GM18517 (cell line): Measurements from ENCODE around the gene GHR.
A peak's percentile ranks its signal among the peaks of the same experiment; 100 is the strongest.

ENCODE experiments used
- ATAC-seq: cut with Tn5 transposase; IDR thresholded peaks from one replicate; pipeline ENCODE4 v1.9.1; 2021; ENCODE audit warnings: mild to moderate bottlenecking, moderate library complexity; ENCODE audit not compliant: unreplicated experiment

The GHR gene

DNA sequence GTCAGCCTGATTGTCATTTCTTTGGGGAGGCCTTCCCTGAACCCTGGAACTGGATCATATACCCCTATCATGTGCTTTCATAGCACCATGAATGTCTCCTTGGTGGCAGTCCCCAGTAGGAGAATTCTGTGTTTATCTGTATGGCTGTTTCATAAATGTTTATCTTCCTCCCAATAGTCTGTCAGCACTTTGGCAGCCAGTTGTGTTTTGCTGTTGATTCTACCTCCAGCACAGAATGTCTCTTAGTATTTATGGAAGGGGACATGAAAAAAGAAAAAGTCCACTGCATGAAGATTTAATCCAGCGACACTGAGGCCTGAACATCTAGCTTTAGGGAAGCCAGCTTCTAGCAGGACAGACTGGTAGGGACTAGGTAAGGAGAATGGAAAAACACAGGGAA is 38.3 kb downstream of the GHR start:
- ATAC-seq, result no peak

DNA sequence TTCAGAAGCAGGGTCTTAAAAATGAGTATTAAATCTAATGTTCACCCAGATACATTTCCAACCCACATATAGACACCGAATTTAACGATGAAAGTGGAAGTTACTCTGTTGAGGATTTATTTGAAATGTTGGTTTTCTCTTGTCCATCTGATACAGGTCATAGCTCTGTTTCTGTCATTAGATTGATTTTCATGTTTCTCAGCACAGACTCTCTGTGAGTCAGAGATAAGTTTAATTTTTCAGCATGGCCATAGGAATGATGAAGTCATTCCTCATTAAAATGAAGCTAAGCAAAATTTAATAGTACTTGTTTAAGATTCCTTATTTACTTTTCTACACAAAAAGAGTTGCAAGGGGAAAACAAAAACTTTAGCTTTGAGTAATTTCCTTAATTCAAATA is 38.8 kb downstream of the GHR start:
- ATAC-seq, result no peak

DNA sequence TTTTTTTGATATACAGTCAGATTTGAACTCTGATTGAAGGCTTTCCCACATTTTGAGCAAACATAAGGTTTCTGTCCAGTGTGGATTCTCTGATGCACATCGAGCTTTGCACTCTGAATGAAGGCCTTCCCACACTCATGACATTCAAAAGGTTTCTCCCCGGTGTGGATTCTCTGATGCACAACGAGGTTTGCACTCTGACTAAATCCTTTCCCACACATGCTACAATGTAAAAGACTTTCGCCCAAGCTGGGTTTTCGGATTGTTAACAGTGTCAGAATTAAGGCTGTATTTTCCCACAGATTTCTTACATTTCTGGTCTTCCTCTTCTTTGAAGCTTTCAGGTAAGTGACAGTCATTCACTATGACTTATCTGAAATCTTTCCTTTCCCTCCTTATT is 44.3 kb downstream of the GHR start:
- ATAC-seq, result no peak

DNA sequence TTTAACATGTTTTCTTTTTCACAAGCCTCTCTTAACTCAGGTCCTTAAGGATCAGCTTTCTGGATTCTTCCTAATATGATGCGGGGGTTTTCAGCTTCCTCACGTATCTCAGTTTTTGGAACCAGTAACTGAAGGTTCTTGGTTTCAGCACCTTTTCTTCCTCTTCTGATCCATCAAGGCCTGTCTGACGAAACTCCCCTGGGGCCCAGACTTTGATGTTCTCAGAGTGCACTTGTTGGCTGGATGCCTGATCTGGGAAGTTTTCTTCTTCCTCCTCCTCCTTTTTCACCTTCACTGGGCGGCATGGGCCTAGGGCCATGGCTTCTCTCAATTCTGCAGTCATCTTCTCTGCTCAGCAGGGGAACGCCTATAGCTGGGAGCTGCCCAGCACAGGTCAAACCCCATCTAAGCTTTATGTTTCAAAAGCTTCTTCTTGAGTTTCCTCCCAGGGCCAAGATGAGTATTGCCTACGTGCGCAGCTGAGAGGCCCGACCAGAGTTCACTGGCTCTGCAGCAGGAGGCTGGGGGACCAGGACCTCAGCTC is 44.8 kb downstream of the GHR start:
- ATAC-seq, result no peak

DNA sequence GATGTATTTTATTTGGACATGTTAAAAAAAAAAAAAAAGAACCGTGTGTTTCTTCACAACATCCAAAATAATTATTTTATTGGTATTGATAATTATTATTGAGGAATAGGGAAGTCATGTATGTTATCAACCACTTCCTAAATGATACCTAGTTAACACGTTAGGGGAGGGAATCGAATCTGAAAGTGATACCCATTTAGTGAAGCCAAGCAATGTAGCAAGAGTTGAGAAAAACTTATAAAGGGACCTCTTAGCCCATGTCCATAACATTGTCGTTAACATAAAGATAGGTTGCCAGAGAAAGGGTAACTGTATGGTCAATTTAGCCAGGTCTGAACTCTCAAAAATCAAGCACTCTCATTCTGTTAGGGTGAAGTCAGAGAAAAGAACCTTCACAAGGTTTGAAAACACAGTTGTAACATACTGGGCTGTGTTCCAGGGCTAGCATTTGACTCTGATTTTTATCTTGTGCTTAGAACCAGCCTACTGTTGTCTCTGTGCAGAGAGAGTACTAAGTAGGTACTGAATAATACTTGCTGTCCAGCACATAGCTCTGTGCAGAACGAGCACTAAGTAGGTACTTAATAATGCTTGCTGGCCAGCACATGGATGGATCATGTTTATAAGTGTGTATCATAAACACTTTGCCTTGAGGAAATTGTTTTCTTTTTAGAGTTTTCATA is 60.4 kb downstream of the GHR start:
- ATAC-seq, result peak; percentile 78

DNA sequence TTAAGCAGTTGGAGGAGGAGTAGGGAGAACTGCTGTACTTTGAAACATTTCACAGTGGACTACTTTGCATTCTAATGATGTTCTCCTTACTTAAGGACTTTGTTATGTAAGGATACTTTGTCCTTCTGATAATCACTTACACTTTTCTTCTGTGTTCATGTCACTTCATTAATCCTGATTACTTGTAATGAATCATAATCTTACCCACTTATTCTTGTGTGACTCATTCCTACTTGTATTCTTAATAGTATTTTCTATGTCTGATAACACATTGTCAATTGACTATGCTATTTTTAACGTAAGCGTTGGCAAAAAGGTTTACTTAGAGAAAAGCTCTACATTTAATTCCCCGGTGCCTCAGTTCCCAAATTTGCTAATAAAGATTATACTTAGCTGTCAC is 63.8 kb downstream of the GHR start:
- ATAC-seq, result no peak

DNA sequence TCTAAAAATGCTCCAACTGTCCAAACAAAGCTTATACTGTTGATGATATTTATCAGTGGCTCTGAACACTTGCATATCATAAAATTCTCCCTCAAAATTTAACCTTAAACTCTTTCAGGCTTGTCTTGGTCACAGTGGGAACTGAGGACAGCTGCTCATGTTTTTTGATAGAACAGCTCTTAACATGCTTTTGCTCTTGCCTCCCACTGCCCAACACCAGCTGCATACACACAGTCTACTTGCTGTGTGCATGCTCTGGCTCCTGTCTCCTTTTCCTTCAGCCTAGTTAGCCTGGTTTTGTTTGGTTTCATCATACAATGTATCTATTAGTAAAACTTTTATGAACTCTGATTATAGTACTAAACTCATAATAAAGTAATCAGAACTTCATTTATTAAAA is 64.6 kb downstream of the GHR start:
- ATAC-seq, result no peak

DNA sequence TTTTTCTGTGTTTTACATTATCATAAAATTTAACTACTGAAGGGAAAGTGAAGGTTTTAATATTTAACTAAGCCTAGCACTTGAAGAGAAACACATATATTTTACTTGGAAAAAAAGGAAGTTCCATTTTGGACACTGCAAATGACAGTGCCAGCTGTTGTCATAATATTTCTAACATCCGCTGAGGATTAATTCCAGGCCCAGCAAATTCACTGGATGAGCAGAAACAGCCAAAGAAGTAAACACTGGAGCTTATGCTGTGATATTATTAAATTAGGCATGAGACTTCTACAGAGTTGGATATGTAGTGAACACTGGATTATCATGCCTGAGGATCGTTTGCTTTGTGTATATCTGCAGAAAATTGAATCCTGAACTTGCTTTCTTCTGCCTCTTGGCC is 67.6 kb downstream of the GHR start:
- ATAC-seq, result no peak

DNA sequence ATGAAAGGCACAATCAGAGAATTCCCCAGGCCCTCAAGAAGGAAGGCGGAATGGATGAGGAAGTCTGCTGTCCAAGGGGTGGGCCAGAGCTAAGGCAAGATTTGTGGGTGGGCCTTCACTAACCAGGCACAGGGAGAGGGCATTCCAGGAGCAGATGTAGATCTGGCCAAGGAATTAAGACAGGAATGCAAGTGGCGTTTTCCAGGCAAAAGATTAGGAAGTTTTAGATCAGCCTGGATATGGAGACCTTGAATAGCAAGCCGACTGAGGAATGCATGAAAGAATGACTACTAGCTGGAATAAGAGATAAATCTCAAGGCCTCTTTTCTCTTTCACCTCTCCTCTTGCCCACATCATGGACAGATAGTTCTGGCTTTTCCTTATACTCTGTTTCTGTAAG is 68.5 kb downstream of the GHR start:
- no peak for ATAC-seq

DNA sequence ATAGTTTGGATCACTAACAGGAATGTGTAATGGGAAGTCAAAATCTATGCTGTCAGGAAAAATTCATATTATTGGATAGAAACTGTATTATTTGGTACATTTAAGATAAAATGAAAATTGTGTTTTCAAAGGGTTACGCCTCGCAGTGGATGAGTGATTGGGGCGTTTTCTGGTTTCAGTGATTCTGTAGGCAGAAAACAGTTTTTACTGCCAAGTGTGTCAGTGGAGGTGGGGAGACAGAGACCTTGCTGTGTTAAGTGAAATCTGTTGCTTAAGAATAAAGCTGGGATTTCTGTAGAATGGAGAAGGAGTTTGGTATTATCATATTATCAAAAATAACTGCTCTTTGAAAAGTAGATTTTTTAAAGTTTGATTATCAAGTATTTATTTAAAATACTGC is 69.7 kb downstream of the GHR start:
- no peak for ATAC-seq

DNA sequence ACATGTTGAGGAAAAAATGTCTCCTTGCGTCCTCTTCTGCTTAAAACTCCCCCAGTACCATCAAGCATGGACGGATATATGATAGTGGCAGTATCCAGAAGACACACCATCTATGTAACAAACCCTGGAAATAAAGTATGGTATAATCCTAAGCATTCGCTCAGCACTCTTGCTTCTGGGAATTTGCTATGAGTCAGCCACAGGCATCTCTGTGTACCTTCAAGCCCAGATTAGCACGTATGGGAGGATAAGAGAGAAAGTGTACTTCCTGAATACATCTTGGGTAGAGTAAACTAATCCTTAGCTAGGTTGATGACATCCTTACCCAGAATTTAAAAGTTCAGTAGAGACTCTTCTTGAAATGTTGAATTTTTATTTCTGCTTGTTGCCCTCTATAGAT is 71.2 kb downstream of the GHR start:
- no peak for ATAC-seq

DNA sequence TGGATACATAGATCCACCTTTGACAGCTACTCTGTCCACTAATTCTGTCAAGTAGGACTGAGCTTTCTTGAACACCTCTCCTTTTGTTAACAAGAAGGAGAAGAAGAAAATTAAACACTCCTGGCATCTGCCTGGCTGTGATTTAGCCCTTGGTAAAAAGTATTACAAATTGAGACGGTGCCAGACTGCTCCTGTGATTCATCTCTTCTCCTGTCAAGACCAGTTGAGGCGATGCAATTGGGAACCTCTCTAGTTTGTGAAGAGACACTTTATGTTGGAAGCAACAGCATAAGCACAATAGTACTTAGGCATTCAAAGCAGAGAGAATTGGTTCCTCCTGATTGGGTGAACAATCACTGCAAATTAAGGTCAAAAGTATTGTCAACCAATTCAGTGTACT is 72.7 kb downstream of the GHR start:
- ATAC-seq, result no peak

DNA sequence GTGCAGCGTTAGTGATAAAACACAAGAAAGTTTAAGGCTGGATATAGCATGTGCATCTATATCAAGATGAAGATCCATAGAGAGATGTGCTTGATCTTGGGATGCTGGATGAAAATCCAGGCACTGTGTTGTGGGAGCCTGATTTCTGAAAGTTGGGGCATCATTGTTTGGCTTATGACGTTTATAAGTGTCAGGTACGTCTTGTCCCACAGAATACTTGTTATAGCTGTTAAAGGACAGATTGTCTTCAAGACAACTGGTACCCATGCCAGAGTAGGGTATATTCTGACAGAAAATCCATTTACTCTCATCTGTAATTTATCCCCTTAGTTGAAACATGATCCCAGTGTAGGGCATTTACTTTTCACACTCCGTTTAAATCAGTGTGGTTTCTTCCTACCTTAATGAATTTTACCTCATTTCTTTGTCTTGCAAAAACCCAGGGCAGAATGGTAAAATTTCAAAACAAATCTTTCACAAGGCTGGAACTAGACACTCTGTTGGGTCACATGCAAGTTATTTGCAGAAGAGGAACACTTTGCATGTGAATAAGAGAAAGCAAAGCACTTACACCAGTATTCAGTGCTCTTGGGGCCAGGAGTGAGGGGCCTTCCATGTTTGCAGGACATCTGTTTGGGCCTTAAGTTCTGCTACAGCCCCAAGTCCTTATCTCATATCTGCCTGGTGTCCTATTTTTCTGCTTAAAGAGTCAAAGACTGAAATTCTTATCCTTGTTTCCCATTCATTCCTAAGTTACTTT is 73.3 kb downstream of the GHR start:
- ATAC-seq, result no peak

DNA sequence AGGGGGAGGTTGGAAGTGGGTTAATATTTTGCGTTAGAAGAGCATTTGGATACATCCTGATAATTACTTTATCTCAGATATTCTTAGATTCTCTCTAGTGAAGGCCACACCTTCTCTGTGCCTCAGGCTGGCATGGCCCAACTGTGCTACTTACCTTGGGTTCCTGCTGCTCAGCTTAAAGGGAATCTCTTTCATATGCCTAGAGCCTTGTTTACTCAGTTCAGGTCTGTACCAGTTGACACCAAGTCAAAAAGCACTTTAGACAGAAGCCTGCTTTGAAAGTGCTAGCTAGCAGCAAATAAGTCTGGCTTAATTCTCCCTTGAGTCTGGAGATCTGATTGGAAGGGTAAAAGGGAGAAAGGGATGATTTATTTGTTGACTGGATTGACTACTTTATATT is 74.8 kb downstream of the GHR start:
- no peak for ATAC-seq

DNA sequence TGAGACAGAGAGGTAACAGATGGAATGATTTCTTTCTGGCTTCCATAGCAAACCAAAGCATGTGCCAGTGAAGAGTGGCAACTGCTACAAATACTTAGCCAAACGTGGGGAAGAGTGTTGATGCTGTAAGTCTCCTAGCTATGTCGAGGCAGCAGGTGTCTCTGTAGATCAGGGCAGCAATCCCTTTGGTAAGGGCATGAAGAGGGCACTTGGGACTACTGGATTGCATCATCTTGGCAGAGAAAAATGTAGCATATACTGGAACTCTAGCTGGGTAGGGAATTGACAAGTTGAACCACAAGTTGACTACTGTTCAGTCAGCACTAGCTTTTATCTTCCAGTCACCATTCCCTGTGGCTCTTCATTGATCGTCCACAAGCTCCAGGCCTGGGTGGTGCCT is 75.8 kb downstream of the GHR start:
- no peak for ATAC-seq

DNA sequence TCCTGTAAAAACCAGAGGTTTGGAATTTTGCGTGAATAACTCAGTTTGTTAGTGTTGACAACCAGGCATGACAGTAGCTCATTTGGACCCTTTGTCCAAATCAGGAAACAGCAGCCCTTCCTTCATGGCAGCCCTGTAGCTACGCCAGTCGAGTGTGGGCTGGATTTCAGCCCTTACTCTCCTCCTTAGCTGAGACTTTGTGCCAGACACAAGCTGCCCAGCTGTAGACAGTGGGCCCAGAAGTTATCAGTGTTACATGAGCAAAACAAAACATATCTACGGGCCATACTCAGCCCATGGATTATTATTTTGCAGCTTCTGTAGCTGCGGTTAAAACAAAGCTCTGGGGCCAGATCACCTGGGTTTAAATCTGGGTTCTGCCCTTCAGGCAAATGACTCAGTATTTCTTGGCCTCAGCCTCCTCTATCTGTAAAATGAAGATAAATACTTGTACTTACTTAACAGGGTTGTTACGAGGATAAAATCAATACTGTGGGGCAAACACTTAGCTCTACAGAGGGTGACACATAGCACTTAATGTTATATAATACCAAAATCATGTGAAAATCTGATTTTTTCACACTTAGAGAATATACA is 76.9 kb downstream of the GHR start:
- no peak for ATAC-seq

DNA sequence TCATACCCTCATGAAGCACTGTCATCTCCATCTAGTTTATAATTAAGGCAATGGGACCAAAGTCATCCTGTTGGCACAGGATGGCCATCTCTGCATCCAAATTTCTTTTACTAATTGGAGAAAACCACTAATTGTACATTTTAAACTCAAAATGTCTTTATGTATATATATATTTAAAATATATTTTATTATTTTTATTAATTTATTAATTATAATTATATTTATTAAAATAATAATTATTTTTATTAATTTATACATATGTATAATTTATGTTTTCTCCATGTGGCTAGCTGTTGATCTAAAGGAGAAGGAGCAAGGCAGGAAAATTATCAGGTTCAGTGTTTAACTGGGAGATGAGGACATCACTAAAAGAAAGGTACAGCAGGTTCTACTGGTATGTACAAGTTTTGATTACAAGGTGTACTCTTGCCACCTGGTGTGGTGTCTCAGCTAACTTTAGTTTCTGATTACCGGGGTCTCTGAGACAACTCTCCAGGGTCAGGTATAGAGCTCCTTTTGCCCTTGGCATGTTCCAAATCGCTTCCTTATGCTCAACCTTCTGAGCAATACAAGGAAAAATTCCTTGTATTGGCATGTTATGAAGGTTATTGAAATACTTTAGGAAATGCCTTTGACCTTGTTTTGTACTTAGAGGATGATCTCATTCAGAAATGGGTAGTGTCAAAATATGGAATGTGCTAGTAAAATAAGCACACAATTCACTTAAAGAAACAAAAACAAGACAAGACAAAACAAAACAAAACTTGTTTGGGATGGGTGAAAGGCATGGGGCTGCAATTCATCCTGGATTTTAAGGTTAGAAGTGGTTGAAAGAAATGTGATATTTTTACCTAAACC is 79.6 kb downstream of the GHR start:
- ATAC-seq, result no peak

DNA sequence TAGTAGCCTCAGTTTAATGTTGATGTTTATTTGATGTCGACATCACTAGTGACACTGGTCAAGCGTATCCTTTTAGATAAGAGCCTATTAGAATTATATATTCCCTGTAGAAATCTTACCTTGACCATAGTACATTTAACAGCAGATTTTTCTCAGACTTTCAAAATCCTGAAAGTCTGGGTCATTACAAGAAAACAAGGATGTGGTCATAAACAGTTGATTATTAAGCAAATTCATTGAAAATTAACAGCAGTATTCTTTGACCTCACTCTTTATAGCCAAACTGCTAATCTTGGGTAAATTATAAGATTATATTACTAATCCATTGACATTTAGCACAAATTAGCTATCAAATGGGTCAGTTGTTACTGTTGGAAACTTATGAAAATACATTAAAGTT is 83.4 kb downstream of the GHR start:
- ATAC-seq, result no peak

DNA sequence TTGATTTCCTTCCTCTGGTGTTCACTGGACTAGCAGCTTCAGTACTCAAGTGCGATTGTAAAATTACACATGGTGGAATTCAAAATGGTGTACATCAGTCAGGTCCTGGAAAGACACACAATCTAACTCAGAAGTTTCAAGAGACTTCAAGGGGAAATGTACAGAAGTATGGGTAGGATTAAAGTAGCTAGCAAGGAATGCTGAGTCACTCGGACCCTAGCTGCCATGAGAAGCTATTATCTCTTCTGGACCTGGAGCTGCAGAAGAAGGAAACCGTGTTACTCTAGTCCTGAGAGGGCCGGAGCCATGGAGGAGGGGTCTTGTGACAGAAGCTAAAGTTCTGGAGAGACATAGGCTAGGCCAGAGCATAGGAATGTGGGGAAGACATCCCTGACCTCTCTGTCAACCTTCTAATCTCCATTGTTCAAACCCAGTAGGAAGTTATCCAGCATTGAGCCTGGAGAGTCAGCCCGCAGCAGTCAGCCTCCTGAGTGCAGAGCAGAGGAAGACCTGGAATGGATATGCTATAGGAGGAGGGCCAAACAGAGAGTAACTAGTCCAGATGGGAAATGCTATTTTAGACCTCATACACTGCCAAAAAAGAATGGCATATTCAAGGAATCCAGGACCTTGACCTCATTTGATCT is 84.3 kb downstream of the GHR start:
- ATAC-seq, result no peak

DNA sequence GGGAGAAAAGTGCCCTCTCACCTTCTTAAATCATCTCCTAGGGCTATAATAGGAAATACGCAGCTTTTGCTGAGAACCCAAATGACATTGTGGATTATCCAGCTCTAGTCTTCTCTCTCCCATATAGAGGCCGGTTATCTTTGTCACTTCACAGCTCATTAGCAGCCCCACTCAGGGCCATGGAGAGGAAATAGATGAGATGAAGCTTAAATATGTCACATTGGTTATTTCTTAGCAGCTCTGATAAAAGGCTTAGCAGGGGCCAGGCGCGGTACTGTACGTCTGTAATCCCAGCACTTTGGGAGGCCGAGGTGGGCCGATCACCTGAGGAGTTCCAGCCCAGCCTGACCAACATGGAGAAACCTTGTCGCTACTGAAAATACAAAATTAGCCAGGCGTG is 90.0 kb downstream of the GHR start:
- ATAC-seq, result no peak

DNA sequence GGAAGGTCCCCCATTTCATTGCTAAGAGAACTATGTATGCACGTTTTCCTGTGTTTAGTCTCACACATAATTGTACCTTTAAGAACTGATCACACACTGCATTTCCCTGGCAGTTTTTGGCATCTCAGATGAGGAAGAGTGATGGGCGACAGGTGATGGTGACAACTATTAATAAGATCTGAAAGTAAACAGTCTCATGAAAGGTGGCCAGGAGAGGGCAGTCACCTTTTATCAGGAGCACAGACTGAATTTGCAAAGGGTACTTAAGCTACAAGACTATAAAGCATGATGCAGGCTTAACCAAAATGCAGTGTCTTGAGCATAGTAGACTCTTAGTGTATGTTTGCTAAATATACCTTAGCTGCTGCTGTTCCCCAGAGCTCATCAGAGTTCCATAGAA is 91.5 kb downstream of the GHR start:
- ATAC-seq, result no peak
